ENCODE data around the gene CNIH3.

CNIH3 gene

DNA sequence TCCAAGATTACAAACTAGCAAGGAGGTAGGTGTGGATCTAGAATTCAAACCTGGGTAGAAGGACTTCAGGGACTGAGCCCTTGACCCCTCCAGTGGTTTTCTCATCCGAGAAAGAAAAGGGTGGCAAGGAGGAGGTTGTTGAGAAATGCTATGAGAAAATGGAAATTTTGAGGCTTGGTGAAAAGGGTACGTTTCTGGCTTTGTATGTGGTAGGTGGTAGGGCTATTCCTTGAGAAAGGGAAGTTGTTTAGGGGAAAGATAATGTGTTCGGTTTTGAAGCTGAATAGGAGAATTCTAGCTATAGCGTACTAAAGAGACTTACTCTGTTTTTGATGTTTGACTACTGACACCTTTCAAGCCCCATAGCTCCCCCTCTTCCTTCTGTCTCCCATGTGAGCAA, 133.8 kb downstream of the CNIH3 start:
- DNase-seq, result no peak

DNA sequence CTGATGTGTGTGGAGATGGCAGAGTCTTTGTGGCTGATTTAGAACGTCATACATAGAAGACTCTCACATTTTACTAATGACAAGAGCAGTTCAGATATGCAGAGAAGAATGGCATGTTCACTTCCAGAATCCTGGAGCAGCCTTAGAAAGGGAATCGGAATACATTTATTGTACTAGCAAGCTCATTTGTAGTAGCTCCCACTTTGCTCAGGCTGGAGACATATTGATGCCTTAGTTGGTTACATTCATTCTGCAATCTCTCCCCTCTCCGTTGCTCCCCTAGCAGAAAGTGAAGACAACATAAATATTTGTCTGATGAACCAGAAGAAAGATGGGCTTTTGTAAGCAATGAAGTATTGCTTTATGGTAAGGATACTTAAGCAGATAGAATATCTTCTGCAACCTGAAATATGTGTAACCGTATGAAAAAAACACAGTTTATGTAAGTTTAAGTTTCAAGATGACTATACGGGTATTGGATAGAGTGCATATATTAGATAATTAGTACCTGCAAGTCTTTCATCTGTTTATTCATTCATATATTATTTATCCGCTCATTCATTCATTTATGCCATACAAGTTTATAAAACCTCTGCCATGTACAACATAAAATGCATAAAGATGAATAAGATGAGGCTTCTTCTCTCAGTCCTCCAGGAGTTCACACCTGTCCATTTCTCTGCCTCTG, 135.7 kb downstream of the CNIH3 start:
- no peak for DNase-seq

DNA sequence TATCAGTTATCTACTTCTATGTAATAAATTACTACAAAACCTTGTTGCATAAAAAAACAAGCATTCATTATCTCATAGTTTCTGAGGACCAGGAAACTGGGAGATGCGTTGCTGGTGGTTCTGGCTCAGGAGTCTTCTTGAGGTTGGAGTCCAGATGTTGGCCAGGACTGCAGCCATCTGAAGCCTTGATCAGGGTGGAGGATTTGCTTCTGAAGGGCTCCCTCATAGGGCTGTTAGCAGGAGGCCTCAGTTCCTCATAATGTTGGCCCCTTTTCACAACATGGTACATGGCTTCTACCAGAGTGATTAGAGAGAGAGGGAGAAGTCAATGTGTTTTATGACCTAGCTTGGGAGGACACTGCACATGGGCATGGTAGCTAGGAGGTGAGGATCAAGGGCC, 137.4 kb downstream of the CNIH3 start:
- no peak for DNase-seq

DNA sequence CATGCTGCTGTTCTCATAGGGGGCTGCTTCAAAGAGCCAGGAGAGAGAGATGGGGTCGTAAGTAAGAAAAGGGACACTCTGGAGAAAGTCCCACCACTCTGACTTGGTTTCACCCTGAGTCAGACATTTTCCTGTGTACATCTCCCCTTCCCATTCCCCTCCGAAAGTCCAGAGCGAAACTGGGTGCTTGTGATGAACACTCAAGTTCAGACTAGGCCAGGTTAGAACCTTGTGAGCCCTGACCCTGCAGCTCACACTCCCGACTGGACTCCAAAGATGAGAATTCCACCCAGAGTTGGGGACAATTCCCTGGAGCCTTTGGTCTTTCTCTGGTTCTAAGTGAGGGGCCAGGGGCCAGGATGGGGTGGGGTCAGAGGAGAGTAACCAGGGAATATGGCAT, 139.5 kb downstream of the CNIH3 start:
- DNase-seq, result no peak

DNA sequence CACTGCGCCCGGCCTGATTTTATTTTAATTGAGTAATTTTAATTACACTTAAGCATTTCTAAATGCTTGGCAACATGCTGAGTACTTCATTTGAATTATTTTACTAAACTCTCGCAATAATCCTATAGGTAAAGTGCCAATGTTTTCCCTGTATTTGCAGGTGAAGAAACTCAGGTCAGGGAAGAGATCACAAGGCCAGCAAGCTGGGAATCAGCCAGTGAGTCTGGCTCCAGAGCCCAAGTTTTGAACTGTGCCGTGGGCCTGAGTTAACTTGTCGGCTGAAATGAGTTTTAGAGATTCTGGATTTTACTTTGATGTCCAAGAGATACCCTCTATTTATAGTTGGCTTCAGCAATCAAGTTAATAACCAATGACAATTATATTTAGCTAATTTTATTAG, 141.4 kb downstream of the CNIH3 start:
- no peak for DNase-seq

DNA sequence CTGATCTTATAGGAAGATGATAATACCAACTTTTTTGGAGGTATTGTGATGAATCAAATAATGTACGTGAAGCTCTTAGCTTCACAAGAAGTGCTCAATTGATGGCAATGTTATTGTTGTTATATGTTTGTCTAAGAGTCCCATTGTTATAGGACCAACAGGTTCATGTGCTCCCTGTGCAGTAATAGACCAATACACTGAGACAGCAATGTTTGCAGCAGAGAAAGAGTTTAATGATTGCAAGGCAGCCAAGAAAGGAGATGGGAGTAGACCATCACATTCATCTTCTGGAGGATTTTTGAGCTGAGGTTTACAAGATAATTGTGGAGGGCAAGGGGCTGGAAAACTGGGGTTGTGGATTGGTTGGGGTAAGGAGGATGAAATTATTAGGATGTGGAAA, 143.0 kb downstream of the CNIH3 start:
- DNase-seq, result no peak

DNA sequence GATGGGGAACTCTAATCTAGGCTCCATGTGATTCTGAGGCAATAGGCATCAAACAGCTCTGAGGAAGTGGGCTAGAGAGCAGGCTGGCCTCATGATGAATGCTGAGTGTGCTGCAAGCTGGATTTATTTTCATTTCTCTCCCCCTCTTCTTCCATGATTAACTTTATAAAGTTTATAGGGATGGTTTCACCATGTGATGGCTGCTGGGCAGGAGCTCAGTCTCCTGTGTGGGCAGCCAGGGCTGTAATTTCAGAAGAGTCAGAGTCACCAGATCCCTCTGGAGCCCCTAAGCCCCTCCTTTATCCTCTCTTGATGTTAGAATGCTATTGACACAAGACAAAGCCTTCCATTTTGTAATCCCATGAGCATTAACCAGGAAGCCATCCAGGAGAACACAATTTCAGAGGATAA, 143.6 kb downstream of the CNIH3 start:
- DNase-seq, result no peak

DNA sequence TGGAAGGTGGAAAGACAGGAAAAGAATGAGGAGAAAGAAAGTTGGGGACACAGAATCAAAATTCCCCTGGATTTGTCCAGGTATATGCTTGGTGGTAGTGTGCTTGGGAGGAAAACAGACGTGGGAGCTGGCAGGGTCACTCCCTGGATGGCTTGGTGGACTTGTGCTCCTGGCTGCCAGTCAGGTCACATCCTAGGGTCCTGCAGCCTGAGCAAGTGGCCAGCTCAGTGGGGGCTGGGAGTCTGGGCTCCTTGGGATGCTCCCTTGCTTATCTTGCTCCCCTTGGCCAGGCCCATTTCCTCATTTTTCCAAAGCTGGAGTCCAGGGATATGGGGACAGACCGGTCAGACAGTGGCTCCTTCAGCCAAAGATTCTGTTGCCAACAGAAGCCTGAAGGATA, 144.0 kb downstream of the CNIH3 start:
- no peak for DNase-seq

DNA sequence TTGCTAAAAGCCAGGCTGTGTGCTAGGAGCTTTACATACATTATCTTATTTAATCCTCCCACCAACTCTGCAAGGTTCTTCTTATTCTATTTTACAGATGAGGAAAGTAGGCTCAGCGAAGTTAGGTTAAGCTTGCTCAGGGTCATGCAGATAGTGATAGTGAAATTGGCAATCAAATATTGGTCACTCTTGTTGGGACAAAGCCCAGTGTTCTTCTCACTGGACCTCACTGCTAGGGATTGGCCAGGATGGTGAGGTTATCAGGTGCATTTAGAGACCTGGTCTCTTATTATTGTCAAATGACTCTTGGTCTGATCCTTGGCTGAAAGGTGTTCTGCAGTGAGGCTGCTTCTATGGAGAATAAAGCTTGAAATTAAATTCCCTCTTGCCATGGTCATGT, 145.1 kb downstream of the CNIH3 start:
- DNase-seq, result no peak

DNA sequence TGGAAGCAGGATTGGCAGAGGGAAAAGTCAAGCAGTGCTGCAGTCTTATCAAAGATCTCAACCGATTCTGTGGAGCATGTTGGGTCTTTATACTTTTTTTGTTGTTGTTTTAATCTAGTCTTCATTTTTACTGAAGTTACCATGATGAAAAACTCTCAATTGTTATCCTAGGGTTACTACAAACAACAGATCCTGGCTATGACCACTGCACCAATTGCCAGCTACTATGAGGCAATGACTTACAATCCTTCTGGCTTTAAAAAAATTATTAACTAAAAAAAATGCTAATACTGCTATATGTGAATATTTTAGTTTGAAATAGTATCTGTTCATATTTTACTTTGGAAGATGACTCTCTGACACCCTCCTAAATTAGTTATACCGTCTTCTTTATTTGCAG, 145.9 kb downstream of the CNIH3 start:
- DNase-seq, result no peak

DNA sequence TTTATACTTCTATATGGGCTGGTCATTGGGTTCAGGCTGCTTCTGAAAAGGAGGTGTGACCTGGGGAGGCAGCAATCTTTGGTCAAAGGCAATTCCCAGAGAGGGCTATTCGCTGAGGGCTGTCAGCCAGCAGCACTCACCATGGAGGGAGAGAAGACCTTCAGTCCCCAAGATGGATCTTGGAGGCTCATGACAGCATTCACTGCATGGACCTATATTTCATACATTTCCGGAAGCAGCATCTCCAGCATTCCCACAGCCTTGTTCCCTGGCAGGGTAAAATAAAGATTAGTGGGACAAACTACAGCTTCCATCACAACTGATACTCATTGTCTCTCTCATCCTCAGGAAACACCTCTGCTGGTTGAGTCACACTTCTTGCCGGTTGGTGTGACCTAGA, 146.6 kb downstream of the CNIH3 start:
- DNase-seq, result no peak

DNA sequence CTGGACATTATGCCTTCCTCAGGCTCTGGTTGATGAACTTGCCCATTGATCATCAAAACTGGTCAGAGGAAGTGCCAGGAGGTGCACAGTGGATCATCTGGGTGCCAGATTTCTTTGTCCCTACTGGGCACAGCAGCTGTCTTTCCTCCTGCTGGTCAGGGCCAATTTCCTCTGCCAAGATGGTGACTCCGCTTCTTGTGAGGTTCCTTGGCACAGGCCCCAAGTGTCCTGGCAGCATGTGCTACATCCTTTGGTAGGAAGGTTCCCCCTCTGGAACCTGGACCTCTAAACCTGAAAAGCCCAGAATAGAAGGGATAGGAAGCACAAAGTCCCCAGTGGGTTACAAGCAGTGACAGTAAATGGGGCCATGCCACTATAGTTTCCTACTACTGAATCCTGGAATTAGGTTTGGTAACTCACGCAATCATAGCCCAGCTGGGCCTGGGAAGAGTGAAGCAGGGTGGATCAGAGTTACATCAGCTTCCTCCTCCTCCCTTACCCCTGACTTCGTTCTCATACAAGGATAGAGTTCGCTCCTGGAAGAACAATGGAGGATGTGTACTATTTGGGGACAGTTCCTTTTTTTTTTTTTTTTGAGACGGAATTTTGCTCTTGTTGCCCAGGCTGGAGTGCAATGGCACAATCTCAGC, 147.1 kb downstream of the CNIH3 start:
- no peak for DNase-seq

DNA sequence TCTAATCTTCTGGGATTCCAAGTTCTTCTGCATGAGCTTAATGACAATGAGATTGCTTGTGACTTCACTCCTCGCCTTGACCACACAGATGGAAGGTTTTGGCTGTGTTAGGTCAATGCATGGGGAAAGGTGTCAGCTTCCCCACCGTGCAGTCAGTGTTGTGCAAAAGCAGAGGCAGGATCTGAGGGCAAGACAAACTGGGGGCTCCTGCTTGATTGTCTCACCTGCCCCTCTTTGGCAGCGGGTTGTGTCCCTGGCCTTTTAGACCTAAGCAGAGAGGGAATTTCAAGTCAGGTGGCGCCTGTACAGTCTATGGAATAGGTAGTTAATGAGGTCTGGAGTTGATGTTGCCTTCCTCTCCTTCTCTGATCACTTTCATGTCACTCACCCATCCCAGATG, 150.1 kb downstream of the CNIH3 start:
- no peak for DNase-seq

DNA sequence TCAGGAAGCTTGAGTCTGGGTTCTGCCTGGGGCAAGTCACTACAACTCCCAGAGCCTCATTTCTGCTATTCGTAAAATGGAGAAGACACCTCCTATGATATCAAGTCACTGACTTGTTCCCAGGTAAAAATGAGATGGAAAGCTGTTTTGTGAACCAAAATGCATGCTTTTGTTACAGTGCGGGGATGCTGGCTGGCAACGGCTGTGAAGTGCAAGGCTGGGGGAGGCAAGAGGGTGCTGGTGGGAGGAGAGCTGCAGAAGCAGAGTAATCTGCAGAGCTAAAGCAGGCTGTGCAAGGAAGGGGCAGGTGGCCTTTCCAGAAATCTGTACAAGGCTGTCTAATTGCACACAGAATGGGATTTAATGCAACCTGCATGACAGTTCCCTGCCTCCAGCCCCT, 150.9 kb downstream of the CNIH3 start:
- DNase-seq, result no peak

DNA sequence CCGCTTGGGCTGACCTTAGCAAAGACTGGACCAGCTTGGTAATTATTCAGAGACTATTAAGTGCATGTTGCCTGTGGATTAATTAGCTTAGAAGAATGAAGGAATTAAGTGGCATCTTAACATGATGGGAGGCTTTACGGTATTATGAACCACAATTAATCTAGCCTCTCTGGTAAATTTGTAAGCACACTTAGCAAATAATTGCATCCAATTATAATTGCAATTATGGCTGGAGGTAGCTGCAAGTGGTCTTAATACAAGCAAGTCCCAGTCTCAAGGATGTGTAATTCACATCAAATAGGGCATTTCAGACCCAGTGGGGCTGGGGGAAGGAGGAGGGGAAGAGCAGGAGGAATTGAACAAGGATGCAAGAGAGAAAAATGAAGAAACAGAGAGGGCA, 151.6 kb downstream of the CNIH3 start:
- DNase-seq, result no peak

DNA sequence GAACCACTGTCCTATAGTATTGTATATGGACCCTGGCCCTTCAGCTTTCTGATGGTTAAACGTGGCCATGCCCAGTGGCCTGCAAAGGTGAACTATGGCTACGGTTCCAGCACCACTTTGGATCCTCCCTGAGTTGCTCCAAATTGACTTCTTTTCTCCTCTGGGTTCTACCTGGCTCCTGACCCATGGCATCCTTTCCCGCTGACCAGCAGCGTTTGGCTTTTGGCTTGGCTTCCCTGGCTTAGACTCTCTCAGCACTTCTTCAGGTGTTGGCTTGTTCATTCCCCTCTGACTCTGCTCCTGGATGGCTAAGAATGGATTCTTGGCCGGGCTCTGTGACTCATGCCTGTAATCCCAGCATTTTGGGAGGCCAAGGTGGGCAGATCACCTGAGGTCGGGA, 152.9 kb downstream of the CNIH3 start:
- DNase-seq, result no peak

DNA sequence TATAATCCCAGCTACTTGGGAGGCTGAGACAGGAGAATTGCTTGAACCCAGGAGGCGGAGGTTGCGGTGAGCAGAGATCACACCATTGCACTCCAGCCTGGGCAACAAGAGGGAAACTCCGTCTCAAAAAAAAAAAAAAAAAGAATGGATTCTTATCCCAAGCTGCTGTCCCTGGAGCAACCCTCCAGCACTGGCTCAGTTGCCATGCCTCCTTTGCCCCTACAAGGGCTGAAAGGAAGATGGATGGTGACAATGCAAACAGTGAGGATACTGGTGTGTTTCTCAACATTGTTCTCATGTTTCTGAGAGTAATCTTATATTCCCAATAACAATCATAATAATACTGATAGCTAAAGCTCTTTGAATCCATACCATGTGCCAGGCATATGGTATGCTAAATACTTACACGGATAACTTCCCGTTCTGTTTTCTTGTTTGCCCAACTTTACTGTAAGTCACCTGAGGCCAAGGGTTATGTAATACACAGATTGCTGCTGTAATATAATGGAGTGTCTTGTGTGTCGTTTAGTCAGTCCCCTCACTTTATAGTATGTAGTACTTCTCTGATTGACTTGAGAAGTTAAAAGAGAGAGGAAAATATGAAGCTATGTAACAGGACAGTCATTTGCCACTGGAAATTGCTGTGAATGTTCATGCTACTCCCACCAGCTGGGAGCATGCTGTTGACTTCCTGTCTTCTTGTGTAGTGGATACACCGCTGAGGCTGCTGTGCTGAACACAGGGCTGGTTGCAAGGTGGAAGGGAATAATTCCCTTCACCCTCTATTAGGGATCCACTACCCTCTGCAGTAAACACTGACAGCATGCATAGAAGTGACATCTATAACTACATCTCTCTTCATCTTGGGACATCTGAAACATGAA, 153.6 kb downstream of the CNIH3 start:
- DNase-seq, result no peak

DNA sequence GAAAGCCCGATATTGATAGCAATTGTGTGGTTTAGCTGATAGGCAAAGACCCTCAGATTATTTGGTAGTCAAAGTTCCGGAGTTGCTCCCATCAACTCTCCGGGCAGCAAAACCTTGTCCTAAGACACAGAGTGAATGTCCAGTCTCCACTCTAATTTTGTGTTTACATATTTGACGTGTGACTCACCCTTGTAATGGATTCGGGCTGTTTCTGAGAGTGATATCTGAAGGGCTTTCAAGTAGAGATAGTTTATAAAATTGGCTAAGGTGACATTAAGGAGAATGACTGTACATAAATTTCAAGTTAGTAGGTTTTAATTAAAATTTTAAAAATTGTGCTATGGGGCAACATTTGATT, 154.2 kb downstream of the CNIH3 start:
- no peak for DNase-seq

DNA sequence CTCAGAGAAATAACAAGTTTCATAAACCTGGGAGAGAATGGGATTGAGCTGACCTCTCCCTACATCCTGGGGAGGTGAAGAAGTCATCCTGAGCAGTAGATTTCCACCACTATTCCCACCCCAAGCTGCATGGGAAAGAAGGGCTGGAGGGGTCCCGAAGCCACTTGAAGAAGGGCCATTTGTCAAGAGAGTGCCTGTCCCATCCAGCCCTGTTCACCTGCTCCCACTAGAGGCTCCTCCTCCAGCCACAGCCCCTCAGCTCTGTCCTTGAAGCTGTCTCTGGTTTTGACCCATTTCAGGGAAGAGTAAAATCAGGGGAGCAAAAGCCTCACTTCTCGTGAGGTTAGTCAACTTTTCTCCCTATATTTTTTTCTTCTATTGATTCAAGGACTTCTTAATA, 157.5 kb downstream of the CNIH3 start:
- no peak for DNase-seq

DNA sequence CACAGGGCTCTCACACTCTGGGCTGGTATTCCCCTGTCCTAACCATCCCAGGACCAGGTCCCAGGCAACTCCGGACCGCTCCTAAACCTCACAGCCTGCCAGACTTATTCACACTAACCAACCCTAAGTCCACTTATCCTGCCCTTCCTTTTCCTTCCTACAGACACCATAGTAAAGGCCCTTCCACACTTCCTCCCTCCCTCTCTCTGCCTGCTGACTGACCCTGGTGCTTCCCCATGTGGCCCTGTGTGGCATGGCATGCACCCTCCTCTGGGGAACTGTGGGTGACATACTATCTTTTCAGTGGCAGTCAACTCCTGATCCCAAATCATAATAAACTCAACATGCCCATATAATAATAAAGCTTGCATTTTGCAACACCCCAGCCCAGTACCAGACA, 158.3 kb downstream of the CNIH3 start:
- no peak for DNase-seq

DNA sequence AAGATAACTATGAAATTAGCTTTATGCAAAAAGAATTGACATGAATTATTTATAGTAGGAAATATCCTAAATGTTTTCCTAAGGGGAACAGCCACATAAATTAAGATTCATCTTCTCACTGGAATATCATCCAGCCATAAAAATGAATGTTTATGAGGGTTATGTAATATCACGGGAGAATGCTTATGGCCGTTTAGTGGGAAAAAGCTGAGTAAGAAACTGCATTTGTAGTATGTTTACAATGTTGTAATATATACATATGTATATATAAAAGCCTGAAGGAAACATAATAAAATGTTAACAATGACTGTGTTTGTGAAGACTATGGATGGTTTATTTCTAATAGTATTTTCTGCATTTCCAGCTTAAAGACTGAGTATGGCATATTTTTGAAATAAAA, 161.1 kb downstream of the CNIH3 start:
- DNase-seq, result no peak

DNA sequence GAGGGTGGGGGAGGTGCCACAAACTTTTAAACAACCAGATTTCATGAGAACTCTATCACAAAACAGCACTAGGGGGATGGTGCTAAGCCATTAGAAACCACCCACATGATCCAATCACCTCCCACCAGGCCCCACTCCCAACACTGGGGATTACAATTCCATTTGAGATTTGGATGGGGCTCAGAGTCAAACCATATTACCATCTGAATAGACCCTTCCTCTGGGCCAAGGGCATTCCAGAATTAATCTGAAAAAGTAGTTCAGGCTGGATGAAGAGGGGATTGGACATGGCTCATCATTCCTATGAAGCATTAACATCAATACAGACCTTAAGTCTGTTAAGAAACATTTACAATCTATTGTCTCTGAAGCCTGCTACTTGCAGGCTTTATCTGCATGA, 163.4 kb downstream of the CNIH3 start:
- no peak for DNase-seq

DNA sequence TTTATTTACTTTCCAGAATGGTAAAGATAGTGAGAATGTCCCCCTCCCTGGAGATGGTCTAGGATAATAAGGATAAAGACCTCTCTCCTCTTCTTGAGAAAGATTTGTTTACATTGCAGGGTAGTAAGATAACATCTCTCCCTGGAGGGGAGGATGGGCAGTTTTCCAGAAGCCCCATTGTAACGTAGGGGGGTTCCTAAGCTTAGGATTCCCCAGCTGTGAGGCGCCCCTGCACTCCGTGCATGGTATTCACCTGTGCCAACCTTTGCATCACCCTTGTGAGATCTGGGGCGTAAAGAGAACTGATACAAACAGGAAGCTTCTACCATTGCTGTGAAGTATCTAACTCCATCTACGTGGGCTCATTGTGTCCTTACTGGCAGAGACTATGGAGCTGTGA, 164.6 kb downstream of the CNIH3 start:
- DNase-seq, result no peak

DNA sequence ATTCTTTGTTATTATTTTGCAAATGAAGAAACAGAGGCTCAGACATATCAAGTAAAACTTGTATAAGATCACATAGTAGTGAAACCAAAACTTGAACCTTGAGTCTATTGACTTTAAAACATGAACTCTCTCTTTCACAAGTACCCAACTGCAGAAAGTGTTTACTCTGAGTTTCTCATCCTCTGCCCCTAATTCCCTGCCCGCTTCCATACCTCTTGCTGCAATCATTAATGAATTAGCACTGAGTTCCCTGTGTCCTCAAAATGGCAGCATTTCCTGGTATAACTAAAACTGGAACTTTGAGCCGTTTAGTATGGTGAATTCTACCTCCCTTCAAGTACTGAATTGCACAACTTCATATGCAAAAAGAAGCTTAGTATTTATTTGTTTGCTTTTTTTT, 165.7 kb downstream of the CNIH3 start:
- DNase-seq, result no peak
